Measurements from ENCODE around the gene SEPHS1.

SEPHS1 gene

GRCh38 chr10:13315361-13315760 lies 32.7 kb downstream of the SEPHS1 start:
- DNase-seq (ENCODE audit: low read depth in 1 of 2, low spot score in 1 of 2) = no peak
- H3K4me3 ChIP-seq (replicated peaks; ENCODE audit: insufficient read depth, low read length) = no peak overlapping the region
- H3K27ac ChIP-seq (replicated peaks) = no peak overlapping the region

DNA sequence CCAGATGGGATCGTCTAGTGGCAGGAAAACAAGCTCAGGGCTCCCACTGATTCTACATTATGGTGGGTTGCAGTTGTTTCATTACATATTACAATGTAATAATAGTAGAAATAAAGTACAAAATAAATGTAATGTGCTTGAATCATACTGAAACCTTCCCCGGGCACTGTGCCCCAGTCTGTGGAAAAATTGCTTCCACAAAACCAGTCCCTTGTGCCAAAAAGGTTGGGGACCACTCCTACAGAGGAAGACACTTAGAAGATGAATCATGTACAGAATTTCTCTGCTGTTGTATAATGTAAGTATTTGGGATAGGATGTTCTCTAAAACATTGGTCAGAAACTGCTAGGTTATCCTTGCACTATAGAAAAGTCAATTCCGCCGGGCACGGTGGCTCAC lies 36.9 kb downstream of the SEPHS1 start:
- TF ChIP-seq GABPA (IDR thresholded peaks at IDR 0.05; ENCODE audit: low read depth) (no peak), CTCF (IDR thresholded peaks at IDR 0.05; ENCODE audit: insufficient read depth, low read length) (no peak), SPI1 (IDR thresholded peaks at IDR 0.05; ENCODE audit: borderline replicate concordance, low read depth) (no peak), REST (IDR thresholded peaks at IDR 0.05; ENCODE audit: insufficient replicate concordance, low read depth) (no peak), POLR2AphosphoS5 (IDR thresholded peaks at IDR 0.05; ENCODE audit: low read depth) (no peak)

More at GRCh38 chr10:13315361-13315760, 32.7 kb downstream of the SEPHS1 start:
- TF ChIP-seq GABPA (IDR thresholded peaks at IDR 0.05; ENCODE audit: low read depth) = no peak
- TF ChIP-seq POLR2AphosphoS5 (IDR thresholded peaks at IDR 0.05; ENCODE audit: low read depth) = no peak
- TF ChIP-seq SPI1 (IDR thresholded peaks at IDR 0.05; ENCODE audit: borderline replicate concordance, low read depth) = no peak
- no peak for TF ChIP-seq CTCF (IDR thresholded peaks at IDR 0.05; ENCODE audit: insufficient read depth, low read length)
- no peak for TF ChIP-seq REST (IDR thresholded peaks at IDR 0.05; ENCODE audit: insufficient replicate concordance, low read depth)
- no peaks in the 10 kb centered on the region for H3K27me3 ChIP-seq (ENCODE audit: insufficient read depth, poor library complexity, severe bottlenecking)

DNA sequence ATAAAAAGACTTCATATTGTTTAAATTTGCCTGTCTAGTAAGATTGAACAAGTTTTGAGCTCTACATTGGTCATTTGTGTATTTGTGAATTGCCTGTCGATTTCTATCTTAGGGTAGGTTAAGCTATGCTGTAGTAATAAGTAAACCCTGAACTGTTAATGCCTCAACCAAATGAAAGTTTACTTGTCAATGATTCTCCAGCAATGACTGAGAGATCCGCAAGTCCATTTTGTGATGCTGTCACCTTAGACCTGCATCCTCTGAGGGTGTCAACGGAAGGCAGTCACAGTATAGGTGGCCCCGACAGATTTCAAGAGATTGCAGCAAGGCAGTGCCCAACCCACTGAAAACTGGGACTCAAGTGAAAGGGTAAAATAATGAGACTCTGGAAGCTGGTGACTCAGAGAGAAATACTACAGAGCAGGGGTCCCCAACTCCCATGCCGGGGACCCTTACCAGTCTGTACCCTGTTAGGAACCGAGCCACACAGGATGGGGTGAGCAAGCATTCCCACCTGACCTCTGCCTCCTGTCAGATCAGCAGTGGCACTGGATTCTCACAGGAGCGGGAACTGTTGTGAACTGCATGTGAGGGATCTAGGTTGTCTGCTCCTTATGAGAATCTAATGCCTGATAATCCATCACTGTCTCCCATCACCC lies 37.4 kb downstream of the SEPHS1 start:
- no peak for DNase-seq (ENCODE audit: low read depth in 1 of 2, low spot score in 1 of 2)
- no peak for TF ChIP-seq POLR2AphosphoS5 (IDR thresholded peaks at IDR 0.05; ENCODE audit: low read depth)
- no peak for TF ChIP-seq CTCF (IDR thresholded peaks at IDR 0.05; ENCODE audit: insufficient read depth, low read length)
- TF ChIP-seq GABPA (IDR thresholded peaks at IDR 0.05; ENCODE audit: low read depth) = no peak
- TF ChIP-seq REST (IDR thresholded peaks at IDR 0.05; ENCODE audit: insufficient replicate concordance, low read depth) = no peak
- TF ChIP-seq SPI1 (IDR thresholded peaks at IDR 0.05; ENCODE audit: borderline replicate concordance, low read depth) = no peak
- H3K27ac ChIP-seq (replicated peaks) = no peak overlapping the region

More for the DNA sequence above, 36.9 kb downstream of the SEPHS1 start:
- H3K27me3 ChIP-seq (ENCODE audit: insufficient read depth, poor library complexity, severe bottlenecking) = no peaks in the 10 kb centered on the region
- DNase-seq (ENCODE audit: low read depth in 1 of 2, low spot score in 1 of 2) = no peak
- no peak overlapping the region for H3K27ac ChIP-seq (replicated peaks)
- H3K4me3 ChIP-seq (replicated peaks; ENCODE audit: insufficient read depth, low read length) = no peak overlapping the region

More for the DNA sequence above, 37.4 kb downstream of the SEPHS1 start:
- H3K27me3 ChIP-seq (ENCODE audit: insufficient read depth, poor library complexity, severe bottlenecking) = no peaks in the 10 kb centered on the region
- no peak overlapping the region for H3K4me3 ChIP-seq (replicated peaks; ENCODE audit: insufficient read depth, low read length)

Measured in HL-60 (cell line).